Right lobe of liver (tissue), 6 donors: ENCODE results near the gene TBC1D12. TPM values are rescaled to one million over a fixed set of nuclear protein-coding genes. Genes with fewer than 3 reads are reported as not detected.

Source experiments
- ATAC-seq, 4 donors: fragments of 200-7000 bp; cut with Tn5 transposase; one replicate each; pipeline ENCODE4 v1.9.1; 2020; ENCODE audit warnings: mild to moderate bottlenecking in 4 of 4, moderate library complexity in 4 of 4
- DNase-seq, 3 donors: peaks; one replicate each; pipeline ENCODE4 v3.0.0-alpha.2; 2020
- H3K27ac ChIP-seq, 3 donors: fragments of 200-600 bp; one replicate each; pipeline ENCODE4 v1.8.0; 2022
- H3K27me3 ChIP-seq, 2 donors: fragments of 200-600 bp; one replicate each; pipeline ENCODE4 v1.8.0; 2022
- H3K36me3 ChIP-seq, 4 donors: fragments of 200-600 bp; sonication (generic) in 1 of 4; one replicate each; pipeline versions ENCODE4 v1.5.1 to v1.8.0; 2017 to 2022; ENCODE audit warnings: control low read depth in 1 of 4
- H3K4me1 ChIP-seq, 4 donors: fragments of 200-600 bp; sonication (generic) in 1 of 4; one replicate each; pipeline versions ENCODE4 v1.5.1 to v1.8.0; 2017 to 2022; ENCODE audit warnings: control low read depth in 1 of 4
- H3K4me3 ChIP-seq, 3 donors: fragments of 200-600 bp; one replicate each; pipeline ENCODE4 v1.8.0; 2022
- H3K9me3 ChIP-seq, 4 donors: fragments of 200-600 bp; sonication (generic) in 1 of 4; one replicate each; pipeline versions ENCODE4 v1.5.1 to v1.8.0; 2017 to 2022; ENCODE audit warnings: control low read depth in 1 of 4
- CTCF ChIP-seq, 4 donors: fragments of 200-600 bp in 3 of 4; fragments of 450-650 bp in 1 of 4; IDR thresholded peaks; one replicate each; pipeline versions ENCODE4 v1.5.1 to v1.8.0; 2016 to 2022; ENCODE audit warnings: antibody characterized with exemption in 4 of 4, mild to moderate bottlenecking in 2 of 4
- POLR2A ChIP-seq: fragments of 450-650 bp; IDR thresholded peaks from one replicate; pipeline ENCODE4 v1.6.1; 2017; ENCODE audit warnings: antibody characterized with exemption, mild to moderate bottlenecking
- WGBS: methylation state at CpG from one replicate; pipeline ENCODE4 v1.1.6; 2018; ENCODE audit warnings: low coverage, low lambda C conversion rate; ENCODE audit not compliant: insufficient coverage; ENCODE audit errors: missing lambda C conversion rate; 5-methylcytosine and 5-hydroxymethylcytosine counted together
- intact Hi-C, 2 donors: fragments of 100-400 bp; cut with DNase I; formaldehyde crosslinking; loops; one replicate each; pipeline versions ENCODE4 v1.11.2 to v1.14.1; 2022
- total RNA-seq, 6 experiments: library from RNA; depleted of rRNA in 2 of 6; stranded (reverse); fragments of >200 nt in 2 of 6; fragmentation: NEBNext Ultra II Directional in 3 of 6; extraction: Animal tissue kit (Norgen Biotek cat#: 25700) in 3 of 6; gene quantifications; one replicate each; pipeline versions ENCODE4 v1.1.0 to v1.2.4, GENCODE V29; 2016 to 2023
- donor health status: DM: no; HTN: yes; CAD: no.
- donor health status: DM: no; HTN: no; CAD: no.
- donor health status: DM: no; HTN: no; CAD: no.
- donor health status: DM: no; HTN: yes; CAD: no.
- donor health status: DM: no; HTN: yes; CAD: no.

Gene TBC1D12
- total RNA-seq, 6 experiments from 2014 or later, result 3.8 to 5.2 (median 4.9) TPM

DNA sequence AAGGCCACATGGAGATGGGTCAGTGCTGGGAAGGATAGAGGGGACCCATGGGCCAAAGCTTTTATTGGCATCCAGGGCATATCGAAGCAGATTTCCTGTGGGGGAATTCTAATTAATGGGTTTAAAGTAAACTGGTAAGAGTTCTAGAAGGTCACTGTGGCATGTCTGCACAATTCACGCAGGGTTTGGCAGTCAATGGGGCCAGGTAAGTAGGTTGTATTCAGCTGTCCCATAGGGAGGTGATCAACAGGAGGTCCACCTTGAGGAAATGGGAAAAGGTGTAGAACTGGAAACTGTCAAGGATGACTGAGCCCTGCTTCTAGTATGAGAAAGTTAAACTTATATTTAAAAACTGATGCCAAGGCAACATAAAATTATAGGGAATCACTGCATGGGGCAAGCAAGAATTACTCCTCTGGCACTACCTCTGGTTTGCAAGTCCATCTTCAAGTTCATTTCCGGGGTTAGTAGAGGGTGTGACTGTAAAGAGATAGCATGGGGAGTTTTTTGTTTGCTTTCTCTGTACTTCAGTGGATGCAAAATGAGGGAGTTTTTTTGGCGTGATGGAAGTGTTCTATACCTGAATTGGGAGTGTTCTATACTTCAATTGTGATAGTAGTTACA is 22.5 kb downstream of the TBC1D12 start:
- DNase-seq (no peak), ATAC-seq (no peak)
- 92% methylated on average over 4 of the region's 4 CpGs for WGBS
- Histone ChIP-seq H3K4me3 (no peak overlapping the region), H3K27me3 (no peaks in the 10 kb centered on the region), H3K27ac (no peak overlapping the region), H3K9me3 (peaks cover 0 to 9% (median 0%) of the 10 kb centered on the region in 4 donors), H3K4me1 (no peaks in the 10 kb centered on the region), H3K36me3 (no peaks in the 10 kb centered on the region)
- no peak for TF ChIP-seq POLR2A
- TF ChIP-seq CTCF (IDR thresholded peaks at IDR 0.05), result no peak
- intact Hi-C loops, result no loop called here

DNA sequence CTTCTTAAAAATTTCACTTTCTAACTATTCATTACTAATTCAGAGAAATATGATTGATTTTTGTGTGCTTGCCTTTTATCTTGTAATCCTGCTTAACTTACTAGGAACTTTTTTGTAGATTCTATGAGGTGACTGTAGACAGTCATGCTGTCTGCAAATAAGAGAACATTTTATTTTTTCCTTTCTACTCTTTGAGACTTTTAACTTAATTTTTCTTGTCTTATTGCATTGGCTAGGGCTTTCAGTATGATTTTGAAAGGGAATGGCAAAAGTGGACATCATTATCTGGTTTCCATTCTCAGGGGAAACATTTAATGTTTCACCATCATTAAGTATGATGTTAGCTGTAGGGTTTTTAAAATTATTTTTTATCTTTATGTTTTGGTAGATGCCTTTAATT is 23.6 kb downstream of the TBC1D12 start:
- H3K27ac ChIP-seq, result no peak overlapping the region
- ATAC-seq, result no peak
- no peaks in the 10 kb centered on the region for H3K4me1 ChIP-seq
- intact Hi-C loops, result no loop called here
- no peak for DNase-seq
- no peak overlapping the region for H3K4me3 ChIP-seq
- peaks cover 0 to 9% (median 0%) of the 10 kb centered on the region in 4 donors for H3K9me3 ChIP-seq
- no peaks in the 10 kb centered on the region for H3K27me3 ChIP-seq
- no peaks in the 10 kb centered on the region for H3K36me3 ChIP-seq
- TF ChIP-seq POLR2A, result no peak
- TF ChIP-seq CTCF (IDR thresholded peaks at IDR 0.05), result no peak

GRCh38 chr10:94427166-94427565 is 24.8 kb downstream of the TBC1D12 start:
- Histone ChIP-seq H3K4me1 (no peaks in the 10 kb centered on the region), H3K36me3 (no peaks in the 10 kb centered on the region), H3K4me3 (no peak overlapping the region), H3K9me3 (peaks cover 0 to 9% (median 0%) of the 10 kb centered on the region in 4 donors), H3K27me3 (no peaks in the 10 kb centered on the region), H3K27ac (no peak overlapping the region)
- 69% methylated on average over 1 of the region's 1 CpG for WGBS
- no peak for ATAC-seq
- DNase-seq, result no peak
- no peak for TF ChIP-seq CTCF (IDR thresholded peaks at IDR 0.05)
- no peak for TF ChIP-seq POLR2A
- intact Hi-C loops, result no loop called here

- no peak overlapping the region for H3K4me3 ChIP-seq
- no peaks in the 10 kb centered on the region for H3K4me1 ChIP-seq
- no peak overlapping the region for H3K27ac ChIP-seq
- ATAC-seq, result no peak
- DNase-seq, result no peak
- no peak for TF ChIP-seq CTCF (IDR thresholded peaks at IDR 0.05)
- no peak for TF ChIP-seq POLR2A
- H3K27me3 ChIP-seq, result no peaks in the 10 kb centered on the region
- H3K9me3 ChIP-seq, result peaks cover 0 to 9% (median 0%) of the 10 kb centered on the region in 4 donors
- H3K36me3 ChIP-seq, result no peaks in the 10 kb centered on the region
- 87% methylated on average over 7 of the region's 8 CpGs for whole genome bisulfite sequencing
- intact Hi-C loops, result no loop called here
Observed at GRCh38 chr10:94428766-94429707, 26.7 kb downstream of the TBC1D12 start.
